HEK293T (cell line): ENCODE measurements around the gene CALN1.

Experiments used
- ARNT ChIP-seq: fragments of 450-650 bp; IDR thresholded peaks from 2 replicates; pipeline ENCODE4 v1.6.1; 2017; ENCODE audit warnings: mild to moderate bottlenecking
- ELF4 ChIP-seq: fragments of 450-650 bp; IDR thresholded peaks from 2 replicates; pipeline ENCODE4 v1.6.1; 2017; ENCODE audit warnings: antibody characterized with exemption
- FOXM1 ChIP-seq: fragments of 450-650 bp; IDR thresholded peaks from 2 replicates; pipeline ENCODE4 v1.6.1; 2017; ENCODE audit warnings: mild to moderate bottlenecking, borderline replicate concordance
- PKNOX1 ChIP-seq: fragments of 450-650 bp; IDR thresholded peaks from 2 replicates; pipeline ENCODE4 v1.6.1; 2016
- SP1 ChIP-seq: fragments of 450-650 bp; IDR thresholded peaks from 2 replicates; pipeline ENCODE4 v1.6.1; 2017
- SUZ12 ChIP-seq: fragments of 450-650 bp; IDR thresholded peaks from 2 replicates; pipeline ENCODE4 v1.6.1; 2016; ENCODE audit warnings: mild to moderate bottlenecking

- no peak for TF ChIP-seq ARNT
- no peak for TF ChIP-seq PKNOX1
- no peak for TF ChIP-seq SP1
- no peak for TF ChIP-seq ELF4
- no peak for TF ChIP-seq SUZ12
- no peak for TF ChIP-seq FOXM1
Observed at GRCh38 chr7:72283309-72283708, 128.8 kb downstream of the CALN1 start.
